GM21576 (cell line): ENCODE data around the gene MAGI1.
A peak's percentile ranks its signal among the peaks of the same experiment; 100 is the strongest.
"Not testable (repeated sequence)": the region's sequence is repeated elsewhere in the genome, so short reads cannot be mapped to it uniquely, and the experiment has no call there.

ENCODE experiments used
- ATAC-seq: cut with Tn5 transposase; IDR thresholded peaks from one replicate; pipeline ENCODE4 v1.9.1; 2021; ENCODE audit warnings: mild to moderate bottlenecking, moderate library complexity; ENCODE audit not compliant: unreplicated experiment

MAGI1 gene

GRCh38 chr3:66038726-66039589 lies at the start of gene MAGI1:
MAGI1 (minus strand) TSS chr3:66038918; CDS start chr3:66038308, 610 bp downstream.
- peak; percentile 68 for ATAC-seq

- ATAC-seq = no peak
These were observed 45.1 kb upstream of the MAGI1 start for GRCh38 chr3:66083784-66084213.

GRCh38 chr3:66083096-66083678 lies 44.5 kb upstream of the MAGI1 start:
- no peak for ATAC-seq

DNA sequence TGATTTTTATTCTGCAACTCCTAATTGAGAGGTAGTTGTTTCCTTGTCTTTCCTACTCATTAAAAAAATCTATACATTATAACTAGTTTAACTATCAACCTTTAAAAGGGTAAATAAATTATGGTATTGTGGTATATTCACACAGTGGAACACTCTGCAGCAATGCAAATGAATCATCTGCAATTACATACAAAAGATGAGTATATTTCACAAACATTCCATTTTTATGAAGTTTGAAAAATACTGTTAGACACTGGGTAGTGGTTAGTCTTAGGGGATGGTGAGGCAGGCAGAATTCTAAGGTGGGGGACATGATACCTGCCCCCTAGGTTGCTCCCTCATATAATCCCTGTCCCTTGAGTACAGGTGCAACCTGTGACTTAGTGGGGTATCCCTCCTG lies 44.0 kb upstream of the MAGI1 start:
- ATAC-seq = no peak

GRCh38 chr3:66080167-66080566 lies 41.4 kb upstream of the MAGI1 start:
- no peak for ATAC-seq

DNA sequence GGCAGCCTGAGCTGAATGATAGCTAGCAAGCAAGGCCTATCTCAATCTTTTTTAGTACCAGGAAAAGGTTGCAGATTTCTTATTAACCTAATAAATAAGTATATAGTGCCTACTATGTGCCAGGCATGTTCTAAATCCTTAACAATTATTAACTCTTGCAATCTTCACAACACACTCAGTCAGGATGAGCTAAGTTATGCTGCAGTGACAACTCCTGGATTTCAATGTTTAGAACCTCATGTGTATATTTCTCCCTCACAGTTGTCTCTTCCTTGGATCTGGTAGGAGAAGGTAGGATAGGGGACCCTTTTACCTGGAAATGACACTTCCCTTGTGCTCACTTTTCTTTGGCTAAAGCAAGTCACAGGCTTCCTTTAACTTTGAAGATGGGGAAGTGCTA lies 39.3 kb upstream of the MAGI1 start:
- no peak for ATAC-seq

DNA sequence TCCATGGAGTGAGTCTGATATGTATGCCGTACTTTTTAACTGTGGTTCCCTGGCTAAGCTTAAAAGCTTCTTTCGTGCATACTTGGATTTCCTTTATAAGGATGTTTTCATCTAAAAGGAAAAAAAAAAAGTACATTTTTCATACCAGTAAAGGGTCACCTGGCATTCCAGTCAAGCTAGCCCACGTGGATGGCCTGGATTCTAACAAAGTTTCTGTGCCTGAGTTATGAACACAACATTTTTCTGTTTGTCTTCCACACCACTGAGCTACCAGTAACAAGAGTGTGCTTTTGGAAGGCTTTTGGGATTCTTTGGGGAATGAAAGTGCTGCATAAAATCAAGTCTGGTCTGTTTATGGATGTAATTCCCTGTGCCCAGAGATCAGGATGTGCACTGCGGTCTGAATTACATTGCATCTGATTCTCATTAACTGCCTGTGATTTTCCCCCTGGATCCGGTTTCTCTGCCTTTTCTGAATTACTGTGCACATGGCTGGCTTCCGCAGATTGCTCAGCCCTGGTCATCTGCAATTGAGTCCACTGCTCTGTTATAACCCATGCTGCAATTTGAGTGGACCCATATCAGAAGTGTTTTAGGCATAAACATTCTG lies 38.2 kb upstream of the MAGI1 start:
- ATAC-seq = no peak

DNA sequence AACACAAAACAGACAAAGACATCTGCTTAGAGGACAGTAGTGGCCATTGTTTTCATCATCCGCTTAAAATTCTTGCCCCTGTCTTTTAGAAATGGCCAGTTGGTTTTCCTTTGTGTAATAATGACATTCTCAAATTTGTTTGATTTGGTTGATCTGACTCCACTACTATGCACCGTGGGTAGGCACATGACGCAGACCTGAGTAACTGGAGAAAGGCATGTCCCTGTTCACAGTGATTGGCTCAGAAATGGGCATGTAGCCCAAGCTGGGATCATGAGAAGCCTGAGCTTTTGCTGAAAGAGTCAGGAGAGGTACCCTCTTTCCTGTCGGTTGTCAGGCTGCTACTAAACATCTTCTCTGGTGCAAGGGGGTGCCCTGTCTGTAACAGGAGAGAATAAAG lies 36.6 kb upstream of the MAGI1 start:
- no peak for ATAC-seq

DNA sequence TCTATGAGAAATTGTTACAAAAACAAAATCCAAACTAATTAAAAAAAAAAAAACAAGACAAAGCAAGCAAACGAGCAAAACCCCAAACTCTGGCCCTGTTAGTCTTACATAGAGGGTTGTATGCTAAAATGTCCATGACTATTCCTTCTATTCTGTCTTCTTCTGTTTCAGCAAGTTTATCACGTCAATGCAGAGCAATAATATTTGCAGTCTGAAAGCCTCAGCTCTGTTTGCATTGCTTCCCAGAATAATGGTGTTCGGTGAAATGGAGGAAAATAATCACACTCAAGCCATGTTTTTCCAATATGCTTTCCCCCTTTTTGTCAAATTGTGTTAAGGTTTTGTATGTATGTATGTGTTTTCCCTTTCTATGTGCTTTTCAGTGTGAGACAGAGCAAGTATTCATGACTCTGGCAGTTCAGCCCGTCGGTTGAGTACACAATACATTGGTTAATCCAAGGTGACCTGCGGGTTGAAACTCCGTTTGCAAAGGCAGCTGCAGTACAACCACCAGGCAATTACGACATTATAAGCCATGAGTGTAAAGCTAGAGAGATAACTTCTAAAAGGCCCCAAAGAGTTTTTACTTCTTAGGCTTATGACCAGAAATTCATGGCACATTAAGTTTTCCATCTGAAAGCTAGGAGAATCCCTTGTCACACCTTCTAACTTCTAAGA lies 34.9 kb upstream of the MAGI1 start:
- ATAC-seq = no peak

DNA sequence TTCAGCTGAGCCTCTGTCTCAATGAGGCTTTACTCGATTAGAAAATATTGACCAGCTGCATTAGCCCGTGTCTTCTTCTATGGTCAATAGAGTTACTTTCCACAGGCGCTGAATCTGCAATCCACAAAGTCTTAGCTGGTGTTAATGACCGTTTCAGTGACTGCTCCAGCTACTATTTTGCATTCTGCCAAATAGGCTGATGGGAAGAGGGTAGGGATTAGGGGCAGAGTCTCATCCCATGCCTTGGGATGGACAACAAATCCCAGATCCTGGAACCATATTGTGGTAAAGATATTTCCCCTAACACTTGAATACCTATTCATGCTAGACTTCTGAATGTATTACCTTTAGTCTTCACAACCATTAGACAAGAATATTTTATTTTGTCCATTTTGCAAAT lies 29.5 kb upstream of the MAGI1 start:
- no peak for ATAC-seq

GRCh38 chr3:66066963-66067617 lies 28.4 kb upstream of the MAGI1 start:
- no peak for ATAC-seq

DNA sequence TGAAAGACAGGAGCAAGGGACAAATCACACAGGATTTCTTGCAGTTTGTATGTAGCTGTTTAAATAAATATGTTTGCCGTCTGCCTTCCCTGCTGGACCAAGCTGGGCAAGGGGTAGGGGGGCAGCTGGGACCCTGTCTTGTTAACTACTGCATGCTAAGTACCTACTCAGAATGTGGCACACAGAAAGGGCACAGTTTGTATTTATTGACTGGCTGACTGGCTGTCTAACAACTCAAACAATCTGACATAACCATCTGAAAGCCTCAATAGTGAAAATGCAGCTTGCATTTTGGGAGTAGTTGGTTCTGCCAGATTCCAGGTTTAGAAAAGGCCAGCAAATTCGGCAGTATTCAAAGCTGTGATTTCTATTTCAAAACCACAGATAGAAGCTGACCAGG lies 16.6 kb upstream of the MAGI1 start:
- ATAC-seq = no peak

DNA sequence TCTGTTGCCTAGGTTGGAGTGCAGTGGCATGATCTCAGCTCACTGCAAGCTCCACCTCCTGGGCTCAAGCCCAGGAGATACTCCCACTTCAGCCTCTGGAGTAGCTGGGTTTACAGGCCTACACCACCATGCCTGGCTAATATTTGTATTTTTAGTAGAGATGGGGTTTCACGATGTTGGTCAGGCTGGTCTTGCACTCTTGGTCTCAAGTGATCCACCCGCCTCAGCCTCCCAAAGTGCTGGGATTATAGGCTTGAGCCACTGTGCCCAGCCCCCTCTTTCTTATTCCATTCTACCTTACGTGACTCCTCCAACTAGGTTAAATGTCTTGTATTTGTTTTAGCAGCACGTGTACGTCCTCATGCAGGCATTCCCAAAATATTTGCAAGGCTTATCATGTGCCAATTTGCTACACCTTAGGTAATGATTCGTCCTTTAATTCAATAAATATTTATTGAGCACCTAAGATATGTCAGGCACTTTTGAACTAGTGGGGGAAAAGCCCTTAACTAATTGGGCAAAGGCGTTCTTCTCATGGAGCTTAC lies 14.9 kb upstream of the MAGI1 start:
- no peak for ATAC-seq

DNA sequence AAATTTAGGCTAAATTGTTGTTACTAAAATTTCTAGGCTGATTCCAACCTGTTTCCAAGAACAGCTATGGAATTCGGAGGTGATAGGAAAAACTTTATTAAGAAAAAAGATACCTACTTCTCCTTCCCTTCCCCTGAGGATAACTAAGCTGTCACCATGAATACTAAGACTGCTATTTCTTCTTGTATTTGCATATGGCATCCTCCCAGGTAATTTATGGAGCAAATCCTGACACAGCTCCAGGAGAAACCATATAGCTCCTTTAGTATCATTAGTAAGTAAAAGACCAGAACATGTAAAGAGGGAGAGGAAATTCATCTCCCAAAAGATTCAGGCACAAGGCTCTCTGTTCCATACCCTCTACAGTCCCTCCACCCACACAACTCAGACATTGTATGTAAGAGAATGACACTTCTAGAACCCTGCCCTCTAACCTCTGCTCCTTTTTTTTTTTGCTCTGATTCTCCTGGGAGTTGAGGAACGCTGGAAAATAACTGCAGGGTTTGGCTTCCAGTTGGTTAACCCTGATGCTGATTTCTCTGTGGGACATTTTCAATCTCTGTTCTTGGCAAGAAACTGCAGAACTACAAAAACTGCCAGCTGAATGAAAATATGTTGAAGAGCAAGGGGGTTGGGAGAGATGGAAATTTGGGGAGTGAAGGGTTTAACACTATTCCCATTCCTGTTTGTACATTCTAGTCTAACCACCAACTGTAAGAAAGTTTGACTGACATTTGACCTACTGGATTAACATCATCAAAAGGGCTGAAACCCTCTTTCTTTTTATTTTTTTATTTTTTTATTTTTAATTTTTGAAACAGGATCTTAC lies 14.2 kb upstream of the MAGI1 start:
- ATAC-seq = no peak

DNA sequence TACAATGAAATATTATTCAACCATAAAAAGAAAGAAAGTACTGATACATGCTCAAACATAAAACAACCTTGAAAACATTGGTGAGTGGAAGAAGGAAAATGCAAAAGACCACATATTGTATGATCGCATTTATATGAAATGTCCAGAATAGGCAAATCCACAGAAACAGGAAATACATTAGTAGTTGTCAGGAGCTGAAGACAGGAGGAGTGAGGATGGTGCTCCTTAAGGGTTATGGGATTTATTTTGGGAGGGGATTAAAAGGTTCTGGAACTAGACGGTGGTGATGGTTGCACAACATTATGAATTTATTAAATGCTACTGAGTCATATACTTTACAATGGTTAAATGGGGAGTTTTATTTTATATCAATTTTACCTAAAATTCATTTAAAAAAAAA lies 12.1 kb upstream of the MAGI1 start:
- no peak for ATAC-seq

DNA sequence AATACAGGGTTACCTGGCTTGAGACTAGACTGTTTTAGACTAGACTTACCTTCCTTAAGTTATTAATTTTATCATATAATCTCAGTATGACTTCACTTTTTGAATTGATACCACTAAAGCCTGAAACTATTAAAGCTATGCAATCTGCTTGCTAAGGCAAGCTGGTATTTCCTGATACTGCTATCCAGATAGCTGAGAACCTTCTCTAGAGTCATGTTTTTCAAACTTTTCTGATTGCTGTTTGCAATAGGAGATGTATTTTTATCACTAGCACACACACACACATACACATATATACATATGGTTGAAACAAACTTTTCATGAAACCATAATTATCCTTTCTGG lies 9.3 kb upstream of the MAGI1 start:
- no peak for ATAC-seq

GRCh38 chr3:66047311-66048050 lies 8.8 kb upstream of the MAGI1 start:
- ATAC-seq = no peak

DNA sequence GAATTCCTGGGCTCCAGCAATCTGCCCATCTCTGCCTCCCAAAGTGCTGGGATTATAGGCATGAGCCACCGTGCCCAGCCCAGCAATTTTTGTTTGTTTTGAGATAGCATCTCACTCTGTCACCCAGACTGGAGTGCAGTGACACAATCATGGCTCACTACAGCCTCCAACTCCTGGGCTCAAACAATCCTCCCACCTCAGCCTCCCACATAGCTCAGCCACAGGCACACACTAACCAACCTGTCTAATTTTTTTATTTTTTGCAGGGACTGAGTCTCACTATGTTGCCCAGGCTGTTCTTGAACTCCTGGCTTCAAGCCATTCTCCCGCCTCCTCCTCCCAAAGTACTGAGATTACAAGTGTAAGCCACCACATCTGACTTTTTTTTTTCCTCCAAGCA lies 7.6 kb upstream of the MAGI1 start:
- ATAC-seq = not testable (repeated sequence)

DNA sequence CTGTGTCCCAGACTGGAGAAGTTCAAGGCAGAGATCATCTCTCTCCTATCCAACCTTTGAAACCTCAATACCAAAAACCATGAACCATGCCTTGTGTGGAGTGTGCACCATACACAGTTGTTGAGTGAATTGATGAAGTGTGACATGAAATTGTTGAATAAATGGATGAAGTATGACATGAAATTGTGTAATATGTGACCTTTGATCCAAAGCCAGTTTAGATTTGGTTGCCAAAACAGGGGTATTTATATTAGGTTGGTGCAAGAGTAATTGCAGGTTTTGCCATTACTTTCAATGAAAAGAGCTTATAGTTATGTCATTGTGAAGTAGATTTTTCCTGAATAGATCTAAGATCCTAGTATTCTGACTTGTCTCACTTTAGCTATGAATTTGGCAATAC lies 3.1 kb upstream of the MAGI1 start:
- ATAC-seq = no peak
